NCI-H1417 treated with DMSO at 0.1 percent for 48 hours (cell line): ENCODE results near the gene UTP25.

Experiments
- DNase-seq: peaks from one replicate; lab custom pipeline; 2025; lab: John Stamatoyannopoulos, UW

UTP25 gene

DNA sequence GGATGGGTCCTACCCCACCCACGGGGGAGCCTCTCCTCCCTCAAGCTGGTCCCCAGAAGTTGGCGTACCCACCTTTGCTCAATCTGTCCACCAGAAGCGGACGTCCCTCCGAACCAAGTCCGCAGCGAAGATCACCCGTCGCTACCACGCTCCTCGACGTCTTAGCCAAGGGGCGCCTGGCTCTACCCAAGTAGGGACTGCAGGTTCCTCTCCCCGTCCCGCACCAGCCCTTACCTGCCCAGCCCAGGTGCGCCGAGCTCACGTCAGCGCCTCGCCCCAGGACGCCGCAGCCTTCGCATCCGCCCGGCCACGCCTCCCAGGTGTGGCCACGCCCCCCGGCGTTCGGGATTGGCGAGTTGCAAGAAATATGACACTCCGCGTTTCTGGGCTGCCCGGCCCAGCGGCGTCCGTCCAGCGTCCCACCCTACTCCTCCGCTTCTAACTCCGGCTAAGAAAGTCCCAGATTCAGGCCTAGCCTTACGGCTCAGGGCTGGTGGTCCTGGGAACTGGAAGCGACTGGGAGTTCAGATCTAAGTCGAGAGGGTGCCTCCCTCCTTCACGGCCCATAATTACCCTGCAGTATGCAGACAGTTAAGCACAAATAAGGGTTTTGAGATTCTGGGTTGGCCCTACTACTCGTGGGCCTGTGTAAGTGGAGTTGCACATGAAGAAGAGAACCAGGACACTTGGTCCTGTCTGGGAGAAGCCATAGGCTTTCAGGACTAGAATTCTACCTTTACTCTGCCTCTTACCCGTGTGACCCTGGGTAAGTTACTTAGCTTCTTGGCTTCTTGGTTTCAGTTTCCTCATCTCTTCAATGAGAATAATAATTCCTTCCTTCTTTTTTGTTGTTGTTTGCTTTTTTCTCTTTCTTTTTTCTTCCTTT is 21.7 kb upstream of the UTP25 start, which contains the start of gene IRF6:
TSS of gene IRF6 (minus strand) at position 268 of the 886 bp plus-strand sequence. CDS start 4,729 bp downstream, outside the sequence.
- no peak for DNase-seq

DNA sequence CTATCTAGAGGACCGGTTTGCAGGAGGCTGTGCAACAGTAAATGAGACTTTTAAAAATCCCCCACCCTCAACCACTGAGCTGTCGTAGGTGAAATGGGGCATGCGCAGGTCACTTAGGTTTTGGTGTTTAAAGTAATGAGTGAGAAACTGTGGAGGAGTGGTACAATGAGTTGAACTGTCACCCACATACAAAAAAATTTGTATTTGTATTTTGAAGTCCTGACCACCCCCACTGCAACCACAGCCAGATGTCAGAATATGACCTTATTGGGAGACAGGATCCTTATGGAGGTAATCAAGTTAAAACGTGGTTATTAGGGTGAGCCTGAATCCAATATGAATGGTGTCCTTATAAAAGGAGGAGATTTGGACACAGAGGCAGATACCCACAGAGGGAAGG is 20.3 kb upstream of the UTP25 start:
- no peak for DNase-seq

DNA sequence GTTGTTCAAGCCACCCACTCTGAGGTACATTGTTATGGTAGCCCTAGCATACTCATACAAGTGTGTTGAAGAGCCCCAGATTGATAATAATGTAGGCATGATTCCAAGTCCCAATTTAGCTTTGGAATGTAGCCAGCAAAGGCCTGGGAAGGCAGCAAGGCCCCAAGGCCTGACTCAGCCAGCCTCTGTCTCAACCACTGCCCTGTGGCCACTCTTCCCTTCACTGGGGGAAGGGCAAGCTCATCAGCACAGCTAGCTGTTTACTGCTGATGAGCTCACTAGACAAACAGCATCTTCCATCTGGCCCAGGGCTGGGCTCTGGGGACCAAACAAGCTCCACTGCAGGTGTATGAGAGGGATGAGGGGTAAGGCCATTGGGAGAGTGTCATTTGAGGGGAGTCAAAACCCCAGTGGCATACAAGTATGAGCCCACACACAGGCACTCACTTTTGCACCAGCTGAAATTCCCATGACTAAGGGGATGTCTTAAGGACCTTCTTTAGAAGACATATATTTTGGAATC is 19.7 kb upstream of the UTP25 start:
- no peak for DNase-seq

DNA sequence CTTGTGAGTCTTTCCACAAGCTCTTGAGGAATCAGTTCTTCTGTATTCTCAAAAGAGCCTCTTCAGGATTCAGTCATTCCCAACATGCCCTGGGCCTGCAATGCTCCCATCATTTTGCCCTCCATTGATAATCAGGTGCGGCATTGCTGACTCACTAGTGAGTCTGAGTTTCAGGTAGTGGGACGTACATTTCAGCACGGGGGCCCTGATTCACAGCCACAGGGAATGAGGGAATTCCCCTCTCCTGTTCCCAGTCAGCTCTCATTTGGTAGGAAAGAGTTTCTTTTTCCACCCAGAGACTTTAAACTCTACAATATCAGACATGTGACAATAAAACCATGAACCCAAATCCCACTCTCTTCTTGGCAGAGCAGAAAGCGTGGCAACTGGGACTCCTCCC is 18.2 kb upstream of the UTP25 start:
- no peak for DNase-seq

DNA sequence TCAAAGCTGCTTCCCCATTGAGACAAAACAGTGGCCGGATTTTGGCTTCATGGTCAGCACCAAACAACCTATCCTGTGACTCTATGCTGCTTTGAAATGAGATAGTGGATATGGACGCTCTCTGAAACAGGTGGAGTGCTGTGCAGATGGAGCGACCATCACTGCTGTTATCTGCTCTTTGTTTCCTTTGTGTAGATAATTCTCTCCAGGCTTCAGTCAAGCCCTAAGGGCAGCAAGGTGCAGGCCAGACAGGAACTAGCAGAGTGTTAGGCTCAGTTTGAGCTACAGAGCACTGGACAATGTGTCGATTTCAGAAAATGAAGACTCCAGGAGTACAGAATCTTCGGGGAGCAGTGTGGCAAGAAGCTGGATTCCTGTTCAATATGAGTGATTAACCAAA is 17.0 kb upstream of the UTP25 start:
- no peak for DNase-seq

DNA sequence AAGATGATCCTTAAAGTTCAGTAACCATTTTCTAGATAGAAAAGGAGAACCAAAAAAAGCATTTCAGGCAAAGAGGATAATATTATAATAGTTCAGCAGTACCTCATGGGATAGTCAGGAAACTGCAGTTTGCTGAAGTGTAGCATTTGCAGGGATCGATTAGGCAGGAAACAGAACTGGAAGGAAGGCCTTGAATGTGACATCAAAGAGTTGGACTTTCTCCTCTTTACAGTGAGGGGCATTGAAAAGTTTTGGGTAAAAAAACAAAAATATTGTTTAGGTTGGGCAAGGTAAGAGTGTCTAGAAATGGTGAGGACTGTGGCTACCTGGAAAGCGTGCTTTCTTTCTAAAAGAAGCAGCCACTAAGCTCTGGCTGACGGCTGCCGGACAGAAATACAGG is 13.9 kb upstream of the UTP25 start:
- no peak for DNase-seq

DNA sequence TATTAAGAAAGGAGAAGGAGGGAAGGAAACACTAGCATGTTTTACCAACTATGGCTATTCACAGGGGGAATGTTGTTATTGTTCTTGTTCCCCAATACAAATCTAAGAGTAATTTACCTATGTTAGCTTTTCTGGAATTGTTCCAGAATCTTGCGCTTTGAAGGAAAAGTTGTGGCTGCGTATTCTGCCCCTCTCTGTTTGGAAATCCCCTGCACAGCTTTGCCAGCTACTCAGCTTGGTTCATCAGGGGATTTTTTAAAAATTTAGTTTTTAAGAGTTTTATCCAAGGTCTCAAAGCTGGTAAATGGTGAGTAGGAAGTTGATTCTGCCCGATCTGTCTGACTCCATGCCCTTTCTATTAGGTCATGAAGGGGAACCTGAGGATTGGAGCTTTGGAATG is 12.3 kb upstream of the UTP25 start:
- DNase-seq, result no peak

DNA sequence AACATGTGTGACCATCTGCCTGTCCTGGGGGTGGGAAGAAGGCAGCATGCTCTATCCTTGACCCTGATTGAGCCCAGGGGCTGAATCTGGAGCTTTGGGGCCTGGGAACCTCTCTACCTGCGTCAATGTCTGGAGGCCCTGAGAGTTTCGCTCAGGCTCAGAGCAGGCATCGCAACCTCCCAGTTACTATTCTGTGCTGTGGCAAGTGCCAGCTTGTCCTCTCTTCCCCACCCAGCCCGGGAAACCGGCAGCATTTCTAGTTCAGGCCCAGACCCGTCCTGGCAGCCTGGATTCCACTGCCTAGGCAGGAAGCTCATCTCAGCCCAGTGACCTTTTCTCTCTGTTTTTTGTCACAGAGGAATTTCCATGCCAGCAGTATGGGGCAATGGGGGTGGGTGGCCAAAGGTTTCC is 11.8 kb upstream of the UTP25 start:
- no peak for DNase-seq

DNA sequence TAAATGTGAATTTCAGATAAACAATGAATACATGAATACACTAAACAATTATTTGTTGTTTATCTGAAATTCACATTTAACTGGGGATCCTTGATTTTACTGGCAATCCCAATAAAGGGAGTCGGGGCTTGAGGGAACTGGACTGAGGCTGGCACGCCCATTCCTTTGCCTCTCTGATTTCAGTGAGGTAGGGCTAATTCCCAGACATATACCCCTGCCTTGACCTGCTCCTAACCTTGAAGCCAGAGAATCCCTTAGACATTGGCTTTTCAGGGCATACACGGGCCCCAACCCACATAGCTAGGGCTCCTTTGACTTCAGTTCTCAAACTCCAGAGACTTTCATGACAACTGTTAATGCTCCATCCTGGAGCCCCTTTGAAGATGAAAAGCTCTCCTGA is 10.8 kb upstream of the UTP25 start:
- DNase-seq, result no peak

DNA sequence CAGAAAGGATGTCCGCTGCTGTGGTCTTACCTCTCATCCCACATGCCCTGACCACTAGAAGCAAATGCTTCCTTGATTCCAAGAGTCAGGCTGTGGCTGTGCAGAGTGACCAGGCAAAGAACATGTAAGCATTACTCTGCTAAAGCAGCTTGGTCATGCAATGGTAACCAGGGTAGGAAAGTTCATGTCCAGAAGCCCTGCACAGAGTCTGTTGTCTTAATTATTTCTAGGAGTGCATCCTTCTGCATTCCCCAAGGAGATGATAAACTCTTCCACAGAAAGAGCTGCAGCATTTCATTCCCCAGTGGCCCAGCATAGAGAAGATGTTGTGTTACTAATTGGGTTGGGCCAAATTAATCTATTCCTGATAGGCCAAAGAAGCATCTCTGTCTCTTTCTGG is 10.1 kb upstream of the UTP25 start:
- no peak for DNase-seq

DNA sequence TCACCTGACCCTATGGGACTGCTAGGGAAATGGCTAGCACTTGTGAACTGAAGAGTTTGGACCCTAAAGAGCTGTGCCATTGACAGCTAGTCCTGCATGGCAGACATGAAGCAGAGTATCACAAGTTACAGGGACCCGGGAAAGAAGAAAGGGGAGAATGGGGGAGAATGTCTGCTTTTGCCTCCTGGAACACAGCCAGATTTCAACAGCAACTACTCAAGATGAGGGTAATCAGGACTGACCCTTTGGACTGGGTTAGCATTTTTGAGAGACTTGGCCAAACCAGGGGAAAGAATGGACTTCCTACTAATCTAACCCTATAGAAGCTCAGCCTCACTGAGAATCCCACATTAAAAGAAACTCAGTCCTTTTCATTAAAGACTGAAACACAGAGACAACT is 8.7 kb upstream of the UTP25 start:
- DNase-seq, result no peak

DNA sequence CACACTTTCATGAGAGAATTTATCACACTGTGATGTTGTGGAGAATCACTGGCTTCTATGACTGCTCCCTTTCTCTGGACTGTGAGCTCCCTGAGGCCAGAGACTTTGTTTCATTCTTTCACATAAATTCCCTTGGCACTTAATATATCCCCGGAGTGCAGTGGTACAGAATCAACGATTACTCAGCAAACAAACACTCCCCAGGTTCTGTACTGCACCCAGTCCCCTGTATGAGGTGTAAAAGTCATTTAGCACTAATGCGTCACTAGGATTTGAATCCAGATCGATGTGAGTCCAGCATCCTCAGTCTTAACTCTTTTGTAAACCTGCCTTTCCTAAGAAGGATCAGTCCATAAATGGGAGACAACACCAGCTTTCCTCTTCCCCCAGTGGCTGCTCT is 6.8 kb upstream of the UTP25 start:
- DNase-seq, result no peak

DNA sequence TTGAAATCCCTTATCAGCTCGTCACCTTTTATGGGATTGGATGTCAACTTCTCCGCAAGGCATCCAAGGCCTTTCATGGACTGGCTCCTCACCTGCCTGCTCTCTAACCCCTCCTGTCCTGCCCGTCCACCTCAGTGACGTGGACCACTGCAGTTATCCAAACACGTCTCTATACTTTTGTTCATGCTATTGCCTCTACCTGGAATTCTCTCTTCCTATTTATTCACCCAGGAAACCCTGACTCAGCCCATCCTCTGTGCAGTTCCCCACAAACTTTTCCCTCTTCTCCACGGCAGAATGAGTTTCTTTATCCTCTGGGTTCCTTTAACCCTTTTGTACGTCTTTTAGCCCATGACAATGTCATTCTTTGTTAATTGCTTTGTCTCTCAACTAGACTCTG is 5.1 kb upstream of the UTP25 start:
- DNase-seq, result no peak

DNA sequence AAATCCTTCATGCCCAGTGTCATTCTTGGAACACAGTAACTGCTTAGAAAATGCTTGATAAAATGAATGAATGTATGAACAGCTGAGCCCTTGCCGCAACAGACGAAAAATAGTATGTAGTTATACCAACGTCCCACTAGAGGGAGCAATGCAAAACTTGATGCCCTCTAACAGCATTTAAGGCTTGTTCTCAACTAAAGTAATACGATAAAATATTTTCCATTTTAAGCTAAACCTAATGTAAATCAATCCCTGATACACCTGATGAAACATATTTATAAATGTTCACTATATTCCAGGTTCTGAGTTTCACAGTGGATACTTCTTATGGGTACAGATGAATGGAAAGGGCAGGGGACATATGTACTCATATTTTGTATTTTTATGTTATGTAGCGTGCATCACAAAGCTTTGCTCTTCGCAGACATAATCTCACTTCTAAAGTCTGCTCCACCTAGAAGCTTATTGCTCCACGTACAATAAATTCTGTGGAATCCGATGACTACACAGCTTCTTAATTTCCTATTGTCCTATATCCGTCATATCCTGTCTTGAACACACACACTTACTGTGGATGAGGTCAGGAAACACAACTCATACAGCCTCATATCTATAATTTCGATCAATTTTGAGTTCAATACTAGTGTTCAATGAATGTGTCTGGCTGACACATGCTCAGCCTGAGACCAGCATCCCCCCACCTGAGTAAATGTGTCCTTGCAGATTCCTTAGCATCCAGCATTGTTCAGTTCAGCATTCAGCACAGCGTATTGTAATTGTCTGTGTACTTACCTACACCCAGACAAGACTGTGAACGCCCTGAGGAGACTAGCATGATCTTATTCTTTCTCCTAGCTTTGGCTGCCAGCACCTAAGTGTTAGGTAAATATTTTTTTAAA is 4.4 kb upstream of the UTP25 start:
- DNase-seq, result no peak

DNA sequence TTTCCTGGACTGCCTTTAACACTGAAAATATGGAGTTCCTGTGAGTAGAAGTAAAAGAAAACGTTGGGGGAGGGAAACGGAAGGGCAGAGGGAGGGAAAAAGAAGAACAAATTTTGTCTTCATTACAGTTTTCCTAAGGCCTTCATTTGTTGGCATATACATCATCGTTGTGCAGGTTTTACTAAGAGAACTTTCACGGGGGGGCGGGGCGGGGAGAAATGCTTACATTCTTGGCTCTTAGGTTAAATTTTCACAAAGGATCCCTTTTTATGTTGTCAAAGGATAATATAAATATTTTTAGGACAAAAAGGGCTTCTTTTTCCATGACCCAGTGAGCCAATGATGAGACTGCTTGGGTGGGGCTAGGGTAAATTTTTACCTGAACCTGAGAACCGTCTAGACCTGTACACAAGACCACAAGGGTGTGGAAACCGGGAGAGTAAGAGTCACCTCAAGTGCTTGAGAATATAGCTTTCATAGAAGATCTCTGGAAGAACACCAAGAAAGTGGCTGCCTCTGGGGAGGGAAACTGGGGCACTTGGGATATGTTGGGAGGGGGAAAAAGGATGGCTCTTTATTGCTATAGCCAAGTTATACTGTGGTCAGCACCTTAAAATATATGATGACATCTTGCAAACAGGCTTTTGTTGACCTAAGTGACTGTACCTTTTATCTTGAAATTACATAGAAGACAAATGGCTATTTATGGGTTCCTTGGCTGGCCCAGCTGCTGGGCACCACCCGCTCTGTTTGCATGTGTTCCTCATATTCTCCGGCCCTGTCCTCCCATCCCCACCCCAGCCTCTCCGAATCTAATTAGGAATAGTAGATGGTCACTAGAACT is 2.0 kb upstream of the UTP25 start:
- no peak for DNase-seq

DNA sequence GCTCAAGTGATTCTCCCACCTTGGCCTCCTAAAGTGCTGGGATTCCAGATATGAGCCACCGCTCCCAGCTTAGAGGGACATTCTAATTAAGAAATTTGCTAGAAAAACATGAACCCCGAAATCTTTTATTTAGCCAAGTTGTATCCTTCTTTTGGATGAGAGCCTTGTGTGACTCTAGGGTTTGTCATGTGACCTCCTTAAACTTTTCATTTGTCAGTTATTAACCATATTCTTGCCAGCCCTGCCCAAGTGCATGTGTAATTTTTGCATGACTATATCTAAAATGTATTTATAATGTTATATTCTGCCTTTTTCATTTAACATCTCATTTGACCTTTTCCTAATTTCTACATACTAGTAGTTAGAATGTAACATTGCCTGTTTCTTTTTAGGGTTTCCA is 1.9 kb downstream of the UTP25 start:
- no peak for DNase-seq

DNA sequence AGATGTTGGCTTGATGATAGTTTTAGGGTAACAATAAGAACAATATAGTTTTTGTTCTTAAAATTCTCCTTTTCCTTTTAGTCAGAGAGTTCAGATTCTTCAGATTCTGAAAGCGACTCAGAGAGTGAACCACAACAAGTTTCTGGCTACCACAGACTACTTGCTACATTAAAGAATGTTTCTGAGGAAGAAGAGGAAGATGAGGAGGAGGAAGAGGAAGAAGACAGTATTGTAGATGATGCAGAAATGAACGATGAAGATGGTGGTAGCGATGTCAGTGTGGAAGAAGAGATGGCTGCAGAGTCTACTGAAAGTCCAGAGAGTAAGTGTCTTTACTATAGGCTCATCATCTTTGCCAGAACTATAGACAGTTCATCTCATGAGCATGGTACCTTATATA is 3.0 kb downstream of the UTP25 start:
- DNase-seq, result no peak

DNA sequence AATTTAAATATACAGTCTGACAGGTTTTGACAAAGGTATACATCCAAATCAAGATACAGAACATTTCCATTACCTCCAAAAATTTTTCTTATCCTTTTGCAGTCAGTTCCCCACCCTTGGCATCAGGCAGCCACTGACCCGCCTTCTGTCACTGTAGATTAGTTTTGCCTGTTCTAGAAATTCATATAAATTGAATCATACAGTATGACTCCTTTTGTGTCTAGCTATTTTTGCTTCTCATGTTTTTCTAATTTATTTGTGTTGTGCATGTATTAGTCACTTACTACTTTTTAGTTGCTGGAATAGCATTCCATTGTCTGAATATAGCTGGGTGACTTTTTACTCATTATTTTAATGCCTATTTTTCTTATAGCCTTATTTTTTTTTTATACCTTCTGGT is 3.8 kb downstream of the UTP25 start:
- DNase-seq, result no peak

DNA sequence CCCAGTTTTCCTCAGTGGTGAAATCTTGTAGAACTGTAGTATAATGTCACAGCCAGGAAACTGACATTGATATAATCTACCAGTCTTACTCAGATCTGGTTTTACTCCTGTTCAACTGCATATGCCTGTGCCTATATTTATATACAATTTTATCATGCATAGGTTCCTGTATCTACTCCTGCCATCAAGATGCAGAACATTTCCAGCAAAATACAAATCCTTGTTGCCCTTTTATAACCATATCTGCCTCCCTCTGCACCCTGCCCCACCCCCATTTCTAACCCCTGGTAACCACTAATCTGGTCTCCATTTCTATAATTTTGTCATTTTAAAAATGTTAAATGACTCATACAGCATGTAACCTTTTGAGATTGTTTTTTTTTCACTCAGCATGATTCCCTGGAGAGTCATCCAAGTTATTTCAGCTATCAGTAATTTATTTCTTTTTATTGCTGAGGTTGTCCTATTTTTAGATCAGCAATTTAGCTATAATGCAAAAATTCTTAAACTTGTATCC is 8.1 kb downstream of the UTP25 start:
- no peak for DNase-seq

DNA sequence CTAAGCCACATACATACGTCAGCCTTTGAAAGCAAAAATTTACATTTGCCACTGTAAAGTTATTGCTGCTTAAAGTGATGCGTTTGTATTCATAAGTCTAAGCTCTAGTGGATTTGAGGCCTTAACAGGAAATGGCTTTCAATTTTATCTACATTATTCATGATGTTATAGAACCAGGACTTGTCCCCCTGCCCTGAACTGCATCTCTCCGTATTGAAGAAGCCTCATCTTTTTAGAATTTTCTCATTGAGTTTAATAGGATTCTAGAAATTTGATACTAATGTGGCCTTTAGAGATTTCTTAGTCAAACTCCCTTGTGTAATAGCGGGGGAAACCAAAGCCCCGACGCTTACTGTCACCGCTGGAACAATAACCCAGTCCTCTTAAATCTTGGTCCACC is 9.9 kb downstream of the UTP25 start:
- DNase-seq, result no peak

DNA sequence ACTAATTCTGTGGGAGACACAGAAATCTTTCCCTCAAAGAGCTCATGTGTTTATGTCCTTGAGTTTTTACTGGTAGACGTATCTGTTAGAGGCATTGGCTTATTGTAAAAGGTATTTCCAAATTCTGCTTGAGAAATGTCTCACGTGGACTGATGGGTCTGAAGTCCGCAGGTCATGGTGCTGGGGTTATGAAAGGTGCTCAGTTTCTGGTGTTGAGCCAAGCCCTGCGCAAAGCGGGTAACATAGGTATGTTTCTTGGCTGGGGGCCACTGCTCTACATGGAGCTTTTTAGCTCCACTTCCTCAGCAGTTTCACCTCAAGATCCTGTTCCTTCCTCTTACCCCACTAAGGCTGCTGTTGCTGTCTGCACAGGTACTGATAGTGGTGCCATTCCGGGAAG is 10.8 kb downstream of the UTP25 start:
- no peak for DNase-seq
